NCI-H128 (cell line): ENCODE data around the gene MAGI2.

Experiments
- DNase-seq: peaks from one replicate; lab custom pipeline; 2025; ENCODE audit not compliant: unreplicated experiment; lab: John Stamatoyannopoulos, UW

MAGI2 gene

DNA sequence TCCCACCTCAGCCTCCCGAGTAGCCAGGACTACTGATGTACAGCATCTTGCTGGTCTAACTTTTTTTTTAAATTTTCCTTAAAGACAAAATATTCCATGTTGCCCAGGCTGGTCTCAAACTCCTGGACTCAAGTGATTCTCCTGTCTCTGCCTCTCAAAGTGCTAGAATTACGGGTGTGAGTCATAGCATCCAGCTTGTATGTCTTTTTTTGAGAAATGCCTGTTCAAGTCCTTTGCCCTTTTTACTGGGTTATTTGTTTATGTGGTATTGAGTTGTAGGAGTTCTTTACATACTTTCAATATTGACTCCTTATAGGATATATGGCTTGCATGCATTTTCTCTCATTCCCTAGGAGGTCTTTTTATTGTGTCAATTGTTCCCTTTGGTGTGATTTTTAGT, 486.4 kb downstream of the MAGI2 start:
- no peak for DNase-seq

DNA sequence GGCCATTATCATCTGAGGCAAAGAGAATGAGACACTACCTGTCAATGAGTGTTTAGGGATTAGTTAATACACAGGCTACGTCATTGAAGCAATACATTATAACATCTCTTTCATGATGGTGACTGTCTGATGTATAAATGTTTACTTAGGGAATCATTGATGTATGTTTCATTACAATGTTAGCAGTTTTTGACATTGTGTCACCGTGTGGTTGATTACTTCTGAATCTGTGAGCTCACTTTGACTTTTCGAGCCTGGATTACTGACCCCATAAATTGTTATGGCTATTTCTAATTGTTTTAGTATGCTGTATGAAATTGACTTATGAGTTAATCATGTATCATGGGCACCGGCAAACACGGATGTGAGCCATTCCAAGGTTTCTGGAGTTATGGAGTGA, 494.0 kb downstream of the MAGI2 start:
- no peak for DNase-seq

DNA sequence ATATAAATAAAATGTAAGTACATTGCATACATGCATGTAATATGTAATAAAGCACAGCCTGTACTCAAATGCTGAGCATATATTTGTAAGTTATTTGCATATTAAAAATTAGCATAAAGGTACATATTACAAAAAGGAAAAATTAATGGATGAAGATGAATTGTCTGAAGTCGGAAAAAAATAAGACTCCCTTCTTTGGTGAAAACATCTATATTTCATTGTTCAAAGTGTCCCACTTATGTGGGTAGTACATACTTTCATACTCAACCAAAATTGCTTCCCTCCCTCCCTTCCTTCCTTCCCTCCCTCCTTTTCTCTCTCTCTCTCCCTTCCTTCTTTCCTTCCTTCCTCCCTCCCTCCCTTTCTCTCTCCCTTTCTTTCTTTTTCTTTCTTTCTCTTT, 498.1 kb downstream of the MAGI2 start:
- DNase-seq = no peak

DNA sequence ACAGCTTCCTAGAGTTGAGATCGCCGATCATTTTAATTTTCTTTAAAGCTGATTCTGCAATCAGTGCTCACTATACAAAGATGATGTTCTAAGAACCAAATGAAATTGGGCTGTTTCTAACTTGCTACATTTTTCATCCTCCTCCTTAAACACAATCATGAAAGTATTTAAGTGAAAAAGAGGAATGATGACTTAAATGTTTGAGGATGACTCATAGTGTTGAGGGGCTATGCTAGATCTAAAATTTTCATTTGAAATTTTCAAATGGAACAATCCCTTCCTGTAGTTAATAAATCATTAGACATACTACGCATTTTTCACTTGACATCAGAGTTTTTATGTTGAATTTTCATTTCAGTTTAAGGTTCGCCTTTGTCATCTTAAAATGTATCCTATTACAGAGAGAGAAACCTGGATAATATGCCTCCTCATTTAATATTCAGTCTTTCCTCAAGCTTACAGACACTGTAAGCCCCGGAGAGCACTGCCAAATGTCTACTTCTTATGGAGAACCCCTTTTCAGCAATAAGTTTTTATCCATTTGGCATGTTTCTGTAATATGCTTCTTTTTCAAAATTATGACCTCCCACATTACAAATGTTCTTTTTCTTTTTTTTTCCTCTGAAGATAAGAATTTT, 499.6 kb downstream of the MAGI2 start:
- no peak for DNase-seq

- no peak for DNase-seq
Measured at GRCh38 chr7:78953090-78953489, 500.4 kb downstream of the MAGI2 start.

GRCh38 chr7:78939669-78940068, 513.8 kb downstream of the MAGI2 start:
- no peak for DNase-seq

DNA sequence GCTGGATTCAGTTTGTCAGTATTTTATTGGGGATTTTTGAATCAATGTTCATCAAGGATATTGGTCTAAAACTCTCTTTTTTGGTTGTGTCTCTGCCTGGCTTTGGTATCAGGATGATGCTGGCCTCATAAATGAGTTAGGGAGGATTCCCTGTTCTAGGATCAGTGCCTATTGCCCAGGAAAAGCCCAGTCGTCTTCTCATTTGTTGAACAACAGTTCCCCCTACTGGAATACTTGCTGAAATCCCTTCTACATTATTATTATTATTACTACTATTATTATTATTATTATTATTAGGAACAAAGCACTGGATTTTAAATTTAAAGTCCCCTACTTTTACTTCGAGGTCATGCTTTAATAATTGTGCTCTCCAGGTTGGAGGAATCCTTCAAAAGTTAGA, 528.9 kb downstream of the MAGI2 start:
- no peak for DNase-seq

GRCh38 chr7:78912781-78913180, 540.7 kb downstream of the MAGI2 start:
- DNase-seq = no peak

DNA sequence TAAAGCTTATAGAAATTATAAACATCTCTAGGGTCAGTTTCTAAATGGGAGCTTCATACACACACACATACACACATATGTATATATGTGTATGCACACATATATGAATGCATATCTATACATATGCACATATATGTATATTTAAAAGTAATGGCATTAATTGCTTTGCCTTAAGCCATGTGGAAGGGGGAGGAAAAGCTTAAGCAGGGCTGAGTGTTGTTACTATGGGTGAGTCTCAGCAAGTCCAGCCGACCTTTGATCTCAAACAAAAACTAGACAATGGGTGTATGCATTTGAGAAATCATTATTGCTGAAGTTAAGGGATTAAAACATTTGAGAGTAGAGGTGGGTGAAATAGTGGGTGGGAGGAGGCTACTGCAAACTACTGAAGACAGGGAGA, 546.7 kb downstream of the MAGI2 start:
- DNase-seq = no peak

DNA sequence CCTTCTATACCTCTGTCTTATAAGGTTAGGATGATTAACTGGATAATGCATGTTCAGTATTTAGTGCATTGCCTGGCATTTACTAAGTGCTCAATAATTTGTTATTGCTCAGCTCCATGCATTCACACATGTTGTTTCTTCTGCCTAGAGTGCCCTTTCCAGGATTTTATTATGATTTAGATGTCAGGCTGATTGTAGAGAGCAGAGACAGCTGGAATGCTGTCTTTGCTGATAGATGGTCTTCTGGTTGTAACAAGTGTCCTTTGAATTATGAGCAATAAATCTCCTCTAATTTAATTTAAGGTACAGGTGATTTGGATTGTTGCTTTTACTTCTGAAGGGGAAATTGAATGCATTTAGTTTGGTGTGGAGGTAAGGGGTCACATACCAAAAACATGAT, 548.0 kb downstream of the MAGI2 start:
- DNase-seq = no peak

DNA sequence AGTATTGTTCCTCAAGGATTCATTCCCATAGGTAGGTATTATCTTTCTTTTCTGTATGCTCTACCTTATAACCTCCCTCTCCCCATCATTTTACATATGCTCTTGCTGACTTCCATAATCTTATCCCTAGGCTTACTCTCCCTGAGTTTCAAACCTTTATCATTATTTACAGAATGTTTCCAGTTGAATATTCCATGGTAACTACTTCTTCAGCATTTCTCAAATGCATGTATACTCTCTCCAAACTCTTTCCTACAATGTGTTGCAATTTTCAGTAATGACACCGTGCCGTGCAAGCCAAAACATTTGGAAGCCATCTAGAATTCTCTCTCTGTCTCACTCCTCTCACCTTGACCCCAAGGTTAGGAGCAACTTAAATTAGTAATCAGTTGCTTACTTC, 548.5 kb downstream of the MAGI2 start:
- DNase-seq = no peak

- DNase-seq = no peak
Measured at GRCh38 chr7:78901566-78901965, 551.9 kb downstream of the MAGI2 start.

- no peak for DNase-seq
Measured at GRCh38 chr7:78900806-78901205, 552.7 kb downstream of the MAGI2 start.

DNA sequence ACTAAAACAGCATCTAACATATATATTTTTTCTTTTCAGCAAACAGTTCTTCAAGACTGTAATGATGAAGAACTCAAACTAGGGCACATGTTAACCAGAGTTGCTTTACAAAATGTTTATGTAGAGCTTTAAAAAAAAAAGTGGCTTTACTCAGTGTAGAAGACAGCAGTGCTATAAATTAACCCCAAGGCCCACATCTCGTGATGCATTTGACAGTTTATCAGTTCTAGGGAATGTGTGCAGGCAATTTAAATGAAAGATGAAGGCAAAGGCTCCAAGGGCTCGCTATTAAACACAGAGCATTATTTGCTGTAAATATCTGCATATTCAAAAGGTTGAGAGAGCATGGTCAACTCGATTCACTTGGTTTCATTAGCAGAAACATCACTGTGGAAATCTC, 558.1 kb downstream of the MAGI2 start:
- DNase-seq = no peak

DNA sequence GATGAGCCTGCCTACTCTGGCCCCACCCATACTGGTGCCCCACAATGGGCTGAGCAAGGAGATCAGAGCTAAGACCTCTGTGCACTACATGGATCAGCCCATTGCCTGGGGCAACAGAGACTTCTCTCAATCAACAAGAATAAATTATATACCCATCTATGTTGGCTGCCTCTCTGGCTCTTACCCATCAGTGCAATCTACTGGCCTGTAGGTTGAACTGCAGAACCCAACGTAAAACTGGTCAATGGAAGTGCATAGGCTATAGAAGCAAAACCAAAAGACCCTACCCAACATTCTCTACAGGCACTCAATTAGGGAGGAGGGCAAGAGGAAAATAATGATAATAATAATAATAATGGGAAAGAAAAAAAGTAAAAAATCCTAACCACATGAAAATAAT, 574.3 kb downstream of the MAGI2 start:
- no peak for DNase-seq

- DNase-seq = no peak
Measured at GRCh38 chr7:78873117-78873516, 580.4 kb downstream of the MAGI2 start.

DNA sequence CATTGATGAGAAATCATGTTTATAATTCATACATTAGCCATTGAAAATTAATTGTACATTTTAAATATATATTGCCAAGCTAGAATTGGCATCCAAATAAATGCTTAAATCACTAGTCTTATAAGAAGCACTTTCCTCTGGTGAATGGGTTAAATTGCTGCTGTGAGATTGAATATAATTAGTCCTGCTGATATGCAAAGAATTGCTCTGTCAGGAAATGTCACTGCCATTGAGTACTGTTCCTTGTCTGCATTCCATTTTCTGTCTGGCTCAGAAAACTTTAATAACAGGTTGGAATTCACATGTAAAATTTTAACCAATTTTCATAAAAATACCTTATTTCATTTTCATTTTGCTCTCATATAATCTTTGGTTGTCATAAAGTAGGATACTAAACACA, 589.1 kb downstream of the MAGI2 start:
- DNase-seq = no peak

- no peak for DNase-seq
Measured at GRCh38 chr7:78863281-78863680, 590.2 kb downstream of the MAGI2 start.

- no peak for DNase-seq
Measured at GRCh38 chr7:78862411-78862900, 591.0 kb downstream of the MAGI2 start.

DNA sequence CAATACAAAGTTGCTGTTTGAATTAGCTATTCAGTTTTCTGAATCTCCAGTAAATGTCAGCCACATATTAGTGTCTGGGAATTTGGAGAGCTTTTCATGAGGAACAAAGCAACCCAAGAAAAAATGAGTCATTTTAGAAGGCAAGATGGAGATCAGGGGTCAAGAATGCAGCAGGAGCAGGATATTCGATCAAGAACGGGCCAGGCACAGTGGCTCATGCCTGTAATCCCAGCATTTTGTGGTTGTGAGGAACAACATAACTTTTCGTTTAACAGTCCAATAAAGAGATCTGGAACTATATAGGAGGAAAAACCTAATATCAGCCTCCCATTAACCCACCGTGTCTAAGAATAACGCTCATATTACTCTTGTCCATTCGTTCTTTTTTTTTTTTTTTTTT, 600.5 kb downstream of the MAGI2 start:
- DNase-seq = no peak

DNA sequence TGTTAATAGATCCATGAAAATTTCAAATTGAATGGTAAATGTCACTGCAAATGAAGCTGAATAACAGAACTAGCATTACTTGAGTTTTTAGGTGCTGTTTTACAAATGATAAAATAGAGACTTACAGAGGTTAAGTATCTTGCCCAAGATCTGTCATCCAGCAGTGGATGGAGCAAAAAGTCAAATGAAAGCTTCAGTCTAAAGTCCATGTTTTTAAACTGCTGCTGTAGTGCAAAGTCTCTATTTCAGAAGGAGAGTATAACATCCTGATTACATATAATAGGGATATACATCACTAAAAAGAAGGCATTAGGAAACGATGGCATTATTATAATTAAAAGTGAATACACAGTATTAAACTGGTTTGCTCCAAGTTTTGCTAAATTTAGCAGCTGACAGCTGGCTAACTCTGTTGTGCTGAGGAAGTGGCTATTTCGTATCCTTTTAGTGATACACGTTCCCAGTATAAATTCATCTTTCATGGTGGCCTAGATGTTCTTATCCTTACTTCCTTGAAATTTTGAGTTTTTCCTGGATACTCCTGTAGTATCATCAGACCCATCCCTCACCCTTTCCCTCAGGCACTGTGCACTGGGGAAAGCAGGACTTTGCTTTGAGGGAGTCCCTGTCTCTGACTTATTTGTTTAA, 603.2 kb downstream of the MAGI2 start:
- DNase-seq = no peak

DNA sequence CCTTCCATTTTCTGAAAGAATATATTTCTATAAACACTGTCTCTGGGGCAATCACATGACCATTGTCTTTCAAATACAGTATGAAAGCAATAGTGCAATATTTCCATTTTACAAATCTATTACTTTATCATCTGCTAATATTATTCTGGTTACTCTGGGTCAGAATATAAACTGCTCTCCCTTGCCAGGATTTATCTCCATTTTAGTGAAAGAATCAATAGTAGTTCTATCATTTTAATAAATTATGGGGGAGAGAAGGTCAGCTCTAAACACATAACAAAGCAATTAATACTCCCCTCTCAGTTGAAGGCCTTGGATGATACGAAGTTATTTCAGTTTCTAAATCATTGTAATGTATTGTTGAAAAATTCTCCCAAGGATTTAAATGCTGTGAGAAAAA, 608.3 kb downstream of the MAGI2 start:
- DNase-seq = no peak

- no peak for DNase-seq
Measured at GRCh38 chr7:78842068-78842467, 611.4 kb downstream of the MAGI2 start.
